AG04450 (cell line): Measurements from ENCODE around the gene IL1B. TPM values are rescaled to one million over a fixed set of nuclear protein-coding genes. Genes with fewer than 3 reads are reported as not detected.

Source experiments
- CTCF ChIA-PET: fragments of 300-600, 350-600 bp; formaldehyde crosslinking; extraction: SDS; loops from one replicate; lab custom pipeline; 2022; ENCODE audit warnings: antibody characterized with exemption, inconsistent platforms; lab: Charles Lee
- POLR2A ChIA-PET: fragments of 350-600 bp; formaldehyde crosslinking; extraction: SDS; loops from one replicate; lab custom pipeline; 2021; ENCODE audit warnings: antibody characterized with exemption, inconsistent platforms; lab: Yijun Ruan, JAX
- DNase-seq: peaks from one replicate; pipeline ENCODE4 v3.0.0-alpha.2; 2011; ENCODE audit warnings: low read depth, low spot score
- H3K27ac ChIP-seq: one replicate; pipeline ENCODE4 v1.5.1; 2012; ENCODE audit warnings: low read depth, low read length, control low read depth
- H3K27me3 ChIP-seq: one replicate; pipeline ENCODE4 v1.6.0; 2012; ENCODE audit warnings: low read length; ENCODE audit not compliant: control insufficient read depth, insufficient read depth
- H3K4me3 ChIP-seq: 2 replicates; pipeline ENCODE4 v1.5.1; 2011; ENCODE audit warnings: mild to moderate bottlenecking, low read depth, low read length, control low read depth
- H3K9me3 ChIP-seq: 2 replicates; pipeline ENCODE4 v1.5.1; 2012; ENCODE audit warnings: low read length; ENCODE audit not compliant: control insufficient read depth, insufficient read depth
- polyA plus RNA-seq: library from polyadenylated mRNA; depleted of rRNA; stranded (reverse); fragments of >200 nt; gene quantifications from 2 replicates; pipeline ENCODE4 v1.2.3, GENCODE V29; 2011
- TF ChIP-seq, protein P1 (sequence below): IDR thresholded peaks from 2 replicates; pipeline ENCODE4 v1.5.1; 2011; ENCODE audit warnings: low read depth, low read length, control low read depth, inconsistent platforms

The IL1B gene
- polyA plus RNA-seq, 1 experiment, result 2.3 TPM

DNA sequence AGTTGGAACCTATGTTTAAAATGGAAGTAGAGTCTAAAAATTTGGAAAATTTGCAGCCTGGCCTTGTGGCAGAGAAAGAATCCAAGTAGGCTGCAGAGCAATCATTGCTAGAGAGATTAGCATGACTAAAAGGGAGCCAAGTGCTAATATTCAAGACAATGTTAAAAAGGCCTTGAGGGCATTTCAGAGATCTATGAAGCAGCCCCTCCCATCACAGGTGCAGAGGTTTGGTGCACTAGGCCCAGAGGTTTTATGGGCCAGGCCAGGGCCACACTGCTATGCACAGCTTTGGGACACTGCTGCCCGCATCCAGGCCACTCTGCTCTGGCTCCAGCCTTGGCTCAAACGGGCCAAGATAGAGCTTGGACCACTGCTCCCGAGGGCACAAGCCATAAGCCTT is 45.6 kb downstream of the IL1B start:
- no peak for DNase-seq
- Histone ChIP-seq H3K9me3 (peaks cover 3% of the 10 kb centered on the region; the same call in 1 of the 2 replicates), H3K27me3 (no peaks in the 10 kb centered on the region), H3K27ac (no peak overlapping the region), H3K4me3 (no peak overlapping the region)
- TF ChIP-seq, protein P1, sequence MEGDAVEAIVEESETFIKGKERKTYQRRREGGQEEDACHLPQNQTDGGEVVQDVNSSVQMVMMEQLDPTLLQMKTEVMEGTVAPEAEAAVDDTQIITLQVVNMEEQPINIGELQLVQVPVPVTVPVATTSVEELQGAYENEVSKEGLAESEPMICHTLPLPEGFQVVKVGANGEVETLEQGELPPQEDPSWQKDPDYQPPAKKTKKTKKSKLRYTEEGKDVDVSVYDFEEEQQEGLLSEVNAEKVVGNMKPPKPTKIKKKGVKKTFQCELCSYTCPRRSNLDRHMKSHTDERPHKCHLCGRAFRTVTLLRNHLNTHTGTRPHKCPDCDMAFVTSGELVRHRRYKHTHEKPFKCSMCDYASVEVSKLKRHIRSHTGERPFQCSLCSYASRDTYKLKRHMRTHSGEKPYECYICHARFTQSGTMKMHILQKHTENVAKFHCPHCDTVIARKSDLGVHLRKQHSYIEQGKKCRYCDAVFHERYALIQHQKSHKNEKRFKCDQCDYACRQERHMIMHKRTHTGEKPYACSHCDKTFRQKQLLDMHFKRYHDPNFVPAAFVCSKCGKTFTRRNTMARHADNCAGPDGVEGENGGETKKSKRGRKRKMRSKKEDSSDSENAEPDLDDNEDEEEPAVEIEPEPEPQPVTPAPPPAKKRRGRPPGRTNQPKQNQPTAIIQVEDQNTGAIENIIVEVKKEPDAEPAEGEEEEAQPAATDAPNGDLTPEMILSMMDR, result no peak
- CTCF ChIA-PET, result interaction anchor here (0.6 kb wide), 2 partner anchors 66 to 151 kb away, joined by 3 to 9 read pairs; no protein-coding TSS in a partner anchor
- POLR2A ChIA-PET, result no interaction called here

DNA sequence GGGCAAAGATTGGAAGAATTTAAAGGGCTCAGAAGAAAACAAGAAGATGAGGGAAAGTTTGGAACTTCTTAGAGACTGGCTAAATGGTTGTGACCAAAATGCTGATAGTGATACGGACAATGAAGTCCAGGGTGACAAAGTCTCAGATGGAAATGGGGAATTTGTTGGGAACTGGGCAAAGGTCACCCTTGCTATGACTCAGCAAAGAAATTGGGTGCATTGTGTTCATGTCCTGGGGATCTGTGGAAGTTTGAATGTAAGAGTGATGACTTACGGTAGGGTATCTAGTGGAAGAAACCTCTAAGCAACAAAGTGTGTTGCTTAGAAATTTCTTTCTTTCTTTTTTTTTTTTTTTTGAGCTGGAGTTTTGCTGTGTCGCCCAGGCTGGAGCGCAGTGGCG is 46.3 kb downstream of the IL1B start:
- no peaks in the 10 kb centered on the region for H3K27me3 ChIP-seq
- no peak for DNase-seq
- TF ChIP-seq, protein P1, result no peak
- no peak overlapping the region for H3K4me3 ChIP-seq
- no peak overlapping the region for H3K27ac ChIP-seq
- H3K9me3 ChIP-seq, result peaks cover 3% of the 10 kb centered on the region; the same call in 1 of the 2 replicates
- POLR2A ChIA-PET, result no interaction called here
- CTCF ChIA-PET, result interaction anchor here (0.6 kb wide), 1 partner anchor 151 kb away, joined by 3 read pairs; no protein-coding TSS in a partner anchor

DNA sequence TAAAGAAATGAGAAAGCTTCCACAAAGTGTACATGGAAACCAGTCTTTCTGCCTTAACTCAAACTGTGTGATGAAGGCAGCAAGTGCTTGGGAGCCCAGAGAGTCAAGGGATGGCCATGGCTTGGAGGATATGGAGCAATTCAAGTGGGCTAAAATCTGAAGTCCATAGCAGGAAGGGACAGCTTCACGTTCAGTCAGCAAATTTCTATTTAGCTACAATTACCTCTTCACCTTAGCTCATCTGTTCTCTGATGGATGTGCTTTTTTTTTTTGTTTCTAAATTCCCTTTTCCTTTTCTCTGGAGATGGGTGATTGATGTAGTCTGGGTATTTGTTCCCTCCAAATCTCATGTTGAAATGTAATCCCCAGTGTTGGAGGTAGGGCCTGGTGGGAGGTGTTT is 47.4 kb downstream of the IL1B start:
- POLR2A ChIA-PET, result no interaction called here
- peak overlapping the region; percentile 11 for H3K27ac ChIP-seq
- no peak overlapping the region for H3K4me3 ChIP-seq
- H3K9me3 ChIP-seq, result peaks cover 3% of the 10 kb centered on the region; the same call in 1 of the 2 replicates
- DNase-seq, result no peak
- CTCF ChIA-PET, result interaction anchor here (0.9 kb wide), 1 partner anchor 12 kb away, joined by 3 read pairs; no protein-coding TSS in a partner anchor
- no peaks in the 10 kb centered on the region for H3K27me3 ChIP-seq
- TF ChIP-seq, protein P1, result no peak

DNA sequence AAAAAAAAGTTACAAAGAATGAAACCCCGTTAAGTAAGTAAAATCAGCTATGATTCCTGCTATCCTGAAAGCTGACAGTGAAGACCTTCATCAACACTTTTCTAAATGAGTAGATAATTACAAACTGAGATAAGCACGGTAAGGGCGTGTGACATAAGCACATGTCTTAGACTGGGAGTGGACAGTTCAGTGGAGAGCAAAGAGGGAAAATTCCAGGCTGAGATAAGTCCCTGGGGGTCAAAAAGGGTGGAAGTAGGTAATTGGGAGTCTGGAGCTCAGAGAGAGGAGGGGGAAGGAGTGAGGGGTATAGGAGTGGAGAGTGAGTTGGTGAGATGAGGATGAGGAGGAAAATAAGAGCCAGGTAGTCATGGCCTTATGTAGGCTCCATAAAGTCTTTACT is 47.9 kb downstream of the IL1B start:
- Histone ChIP-seq H3K4me3 (no peak overlapping the region), H3K27ac (no peak overlapping the region), H3K9me3 (peaks cover 3% of the 10 kb centered on the region; the same call in 1 of the 2 replicates), H3K27me3 (no peaks in the 10 kb centered on the region)
- CTCF ChIA-PET, result interaction anchor here (0.9 to 1.3 kb wide), 2 partner anchors 13 to 26 kb away, joined by 3 read pairs; no protein-coding TSS in a partner anchor
- DNase-seq, result no peak
- POLR2A ChIA-PET, result no interaction called here
- TF ChIP-seq, protein P1, result no peak

DNA sequence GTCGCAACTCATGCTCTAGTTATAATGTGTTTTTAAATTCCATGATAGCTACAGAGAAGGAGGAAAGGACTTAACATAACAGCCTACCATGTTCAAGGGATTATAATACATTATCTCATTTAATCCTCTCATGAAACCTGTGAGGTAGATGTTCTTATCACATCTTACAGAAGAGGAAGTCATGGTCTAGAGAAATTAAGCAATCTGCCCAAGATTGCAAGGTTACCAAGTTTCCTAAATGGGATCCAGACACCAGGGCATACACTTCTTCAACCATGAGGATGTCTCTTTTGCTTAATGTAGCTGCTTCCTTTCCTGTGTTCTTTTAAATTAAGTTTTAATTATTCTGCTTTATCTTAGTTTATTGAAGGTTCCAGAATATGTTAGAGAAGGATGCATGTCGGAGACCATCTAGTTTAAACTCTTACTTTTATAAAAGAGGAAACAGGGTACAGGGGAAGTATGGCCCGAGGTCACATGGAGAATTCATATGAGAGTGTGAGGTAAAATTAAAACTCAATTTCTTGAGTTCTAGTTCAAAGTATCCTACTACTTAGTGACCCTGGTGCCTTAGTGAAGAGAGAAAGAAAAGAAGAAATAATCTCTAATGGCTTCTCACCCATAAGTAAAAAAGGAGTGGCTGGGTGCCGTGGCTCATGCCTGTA is 48.7 kb downstream of the IL1B start:
- H3K4me3 ChIP-seq, result no peak overlapping the region
- TF ChIP-seq, protein P1, result no peak
- CTCF ChIA-PET, result interaction anchor here (1.3 kb wide), 1 partner anchor 27 kb away, joined by 3 read pairs; no protein-coding TSS in a partner anchor
- H3K9me3 ChIP-seq, result peaks cover 3% of the 10 kb centered on the region; the same call in 1 of the 2 replicates
- H3K27ac ChIP-seq, result no peak overlapping the region
- POLR2A ChIA-PET, result no interaction called here
- DNase-seq, result no peak
- no peaks in the 10 kb centered on the region for H3K27me3 ChIP-seq
